Stimulated activated naive CD8-positive, alpha-beta T cell treated with anti-CD3 and anti-CD28 coated beads, Interleukin-15, Interleukin-2, amounts not matched to agents 100 U/mL and 50 U/mL, for 24 hours (primary cell): ENCODE results near the gene TTC34.
"Not testable (repeated sequence)": the region's sequence is repeated elsewhere in the genome, so short reads cannot be mapped to it uniquely, and the experiment has no call there.

ENCODE experiments used
- ATAC-seq: fragments of 150-1000 bp; cut with Tn5 transposase; one replicate; pipeline ENCODE4 v1.10.0; 2021
- DNase-seq: peaks from one replicate; pipeline ENCODE4 v3.0.0; 2021

TTC34 gene

DNA sequence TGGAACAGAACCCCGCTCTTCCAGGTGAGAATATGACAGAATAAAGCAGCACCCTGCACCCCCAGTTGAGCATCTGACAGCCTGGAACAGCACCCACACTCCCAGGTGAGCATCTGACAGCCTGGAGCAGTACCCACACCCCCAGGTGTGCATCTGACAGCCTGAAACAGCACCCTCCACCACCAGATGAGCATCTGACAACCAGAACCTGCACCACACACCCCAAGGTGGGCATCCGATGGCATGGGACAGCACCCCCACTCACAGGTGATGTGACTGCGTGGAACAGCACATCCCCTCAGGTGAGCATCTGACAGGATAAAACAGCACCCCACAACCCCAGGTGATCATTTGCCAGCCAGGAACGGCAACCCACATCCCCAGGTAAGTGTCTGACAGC, 26.2 kb downstream of the TTC34 start:
- not testable (repeated sequence) for ATAC-seq, DNase-seq

DNA sequence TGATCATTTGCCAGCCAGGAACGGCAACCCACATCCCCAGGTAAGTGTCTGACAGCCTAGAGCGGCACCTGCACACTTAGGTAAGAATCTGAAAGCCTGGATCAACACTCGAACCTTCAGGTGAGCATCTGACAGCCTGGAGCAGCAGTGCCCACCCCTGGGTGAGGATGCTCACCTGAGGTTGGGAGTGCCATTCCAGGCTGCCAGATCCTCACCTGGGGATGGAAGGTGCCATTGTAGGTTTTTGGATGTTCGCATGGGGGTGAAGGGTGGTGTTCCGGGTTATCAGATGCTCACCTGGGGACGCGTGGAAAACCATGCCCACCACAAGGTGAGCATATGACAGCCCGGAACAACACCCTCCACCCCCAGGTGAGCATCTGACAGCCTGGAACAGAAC, 33.4 kb downstream of the TTC34 start:
- DNase-seq, ATAC-seq: not testable (repeated sequence)

DNA sequence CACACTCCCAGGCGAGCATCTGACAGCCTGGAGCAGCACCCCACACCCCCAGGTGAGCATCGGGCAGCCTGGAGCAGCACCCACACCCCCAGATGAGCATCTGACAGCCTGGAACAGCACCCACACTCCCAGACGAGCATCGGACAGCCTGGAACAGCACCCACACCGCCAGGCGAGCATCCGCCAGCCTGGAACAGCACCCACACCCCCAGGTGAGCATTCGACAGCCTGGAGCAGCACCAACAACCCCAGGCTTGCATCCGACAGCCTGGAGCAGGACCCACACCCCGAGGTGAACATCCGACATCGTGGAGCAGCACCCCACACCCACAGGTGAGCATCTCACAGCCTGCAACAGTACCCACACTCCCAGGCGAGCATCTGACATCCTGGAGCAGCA, 42.1 kb downstream of the TTC34 start:
- DNase-seq, ATAC-seq: not testable (repeated sequence)

DNA sequence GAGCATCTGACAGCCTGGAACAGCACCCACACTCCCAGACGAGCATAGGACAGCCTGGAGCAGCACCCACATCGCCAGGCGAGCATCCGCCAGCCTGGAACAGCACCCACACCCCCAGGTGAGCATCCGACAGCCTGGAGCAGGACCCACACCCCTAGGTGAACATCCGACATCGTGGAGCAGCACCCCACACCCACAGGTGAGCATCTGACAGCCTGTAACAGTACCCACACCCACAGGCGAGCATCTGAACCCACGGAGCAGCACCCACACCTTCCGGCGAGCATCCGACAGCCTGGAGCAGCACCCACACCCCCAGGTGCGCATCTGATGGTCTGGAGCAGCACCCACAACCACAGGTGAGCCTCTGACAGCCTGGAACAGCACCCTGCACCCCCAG, 44.0 kb downstream of the TTC34 start:
- ATAC-seq, DNase-seq: not testable (repeated sequence)

DNA sequence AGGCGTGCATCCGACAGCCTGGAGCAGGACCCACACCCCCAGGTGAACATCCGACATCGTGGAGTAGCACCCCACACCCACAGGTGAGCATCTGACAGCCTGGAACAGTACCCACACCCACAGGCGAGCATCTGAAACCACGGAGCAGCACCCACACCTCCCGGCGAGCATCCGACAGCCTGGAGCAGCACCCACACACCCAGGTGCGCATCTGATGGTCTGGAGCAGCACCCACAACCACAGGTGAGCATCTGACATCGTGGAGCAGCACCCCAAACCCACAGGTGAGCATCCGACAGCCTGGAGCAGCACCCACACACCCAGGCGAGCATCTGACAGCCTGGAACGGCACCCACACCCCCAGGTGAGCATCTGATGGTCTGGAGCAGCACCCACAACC, 46.1 kb downstream of the TTC34 start:
- not testable (repeated sequence) for DNase-seq, ATAC-seq

DNA sequence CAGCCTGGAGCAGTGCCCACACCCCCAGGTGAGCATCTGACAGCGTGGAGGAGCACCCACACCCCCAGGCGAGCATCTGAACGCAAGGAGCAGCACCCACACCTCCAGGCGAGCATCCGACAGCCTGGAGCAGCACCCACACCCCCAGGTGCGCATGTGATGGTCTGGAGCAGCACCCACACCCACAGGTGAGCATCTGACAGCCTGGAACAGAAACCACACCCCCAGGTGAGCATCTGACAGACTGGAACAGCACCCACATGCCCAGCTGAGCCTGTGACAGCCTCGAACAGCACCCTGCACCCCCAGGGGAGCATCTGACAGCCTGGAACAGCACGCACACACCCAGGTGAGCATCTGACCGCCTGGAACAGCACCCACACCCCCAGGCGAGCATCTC, 46.9 kb downstream of the TTC34 start:
- not testable (repeated sequence) for ATAC-seq, DNase-seq

DNA sequence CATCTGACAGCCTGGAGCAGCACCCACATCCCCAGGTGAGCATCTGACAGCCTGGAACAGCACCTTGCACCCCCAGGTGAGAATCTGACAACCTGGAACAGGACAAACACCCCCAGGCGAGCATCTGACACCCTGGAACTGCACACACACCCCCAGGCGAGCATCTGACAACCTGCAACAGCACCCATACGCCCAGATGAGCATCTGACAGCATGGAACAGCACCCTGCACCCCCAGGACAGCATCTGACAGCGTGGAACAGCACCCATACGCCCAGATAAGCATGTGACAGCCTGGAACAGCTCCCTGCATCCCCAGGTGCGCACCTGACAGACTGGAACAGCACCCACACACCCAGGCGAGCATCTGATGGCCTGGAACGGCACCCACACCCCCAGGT, 49.0 kb downstream of the TTC34 start:
- not testable (repeated sequence) for DNase-seq, ATAC-seq

DNA sequence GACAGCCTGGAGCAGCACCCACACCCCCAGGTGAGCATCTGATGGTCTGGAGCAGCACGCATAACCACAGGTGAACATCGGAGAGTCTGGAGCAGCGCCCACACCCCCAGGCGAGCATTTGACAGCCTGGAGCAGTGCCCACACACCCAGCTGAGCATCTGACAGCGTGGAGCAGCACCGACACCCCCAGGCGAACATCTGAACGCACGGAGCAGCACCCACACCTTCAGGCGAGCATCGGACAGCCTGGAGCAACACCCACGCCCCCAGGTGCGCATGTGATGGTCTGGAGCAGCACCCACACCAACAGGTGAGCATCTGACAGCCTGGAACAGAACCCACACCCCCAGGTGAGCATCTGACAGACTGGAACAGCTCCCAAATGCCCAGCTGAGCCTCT, 49.6 kb downstream of the TTC34 start:
- DNase-seq, ATAC-seq: not testable (repeated sequence)

DNA sequence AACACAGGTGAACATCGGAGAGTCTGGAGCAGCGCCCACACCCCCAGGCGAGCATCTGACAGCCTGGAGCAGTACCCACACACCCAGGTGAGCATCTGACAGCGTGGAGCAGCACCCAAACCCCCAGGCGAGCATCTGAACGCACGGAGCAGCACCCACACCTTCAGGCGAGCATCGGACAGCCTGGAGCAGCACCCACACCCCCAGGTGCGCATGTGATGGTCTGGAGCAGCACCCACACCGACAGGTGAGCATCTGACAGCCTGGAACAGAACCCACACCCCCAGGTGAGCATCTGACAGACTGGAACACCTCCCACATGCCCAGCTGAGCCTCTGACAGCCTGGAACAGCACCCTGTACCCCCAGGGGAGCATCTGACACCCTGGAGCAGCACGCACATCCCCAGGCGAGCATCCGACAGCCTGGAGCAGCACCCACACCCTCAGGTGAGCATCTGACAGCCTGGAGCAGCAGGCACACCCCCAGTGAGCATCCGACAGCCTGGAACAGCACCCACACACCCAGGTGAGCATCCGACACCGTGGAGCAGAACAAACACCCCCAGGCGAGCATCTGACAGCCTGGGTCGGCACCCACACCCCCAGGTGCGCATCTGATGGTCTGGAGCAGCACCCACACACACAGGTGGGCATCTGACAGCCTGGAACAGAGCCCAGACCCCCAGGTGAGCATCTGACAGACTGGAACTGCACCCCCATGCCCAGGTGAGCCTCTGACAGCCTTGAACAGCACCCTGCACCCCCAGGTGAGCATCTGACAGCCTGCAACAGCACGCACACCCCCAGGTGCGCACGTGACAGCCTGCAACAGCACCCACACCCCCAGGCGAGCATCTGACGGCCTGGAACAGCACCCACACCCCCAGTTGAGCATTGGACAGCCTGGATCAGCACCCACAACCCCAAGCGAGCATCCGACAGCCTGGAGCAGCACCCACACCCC, 50.4 kb downstream of the TTC34 start:
- not testable (repeated sequence) for DNase-seq, ATAC-seq

DNA sequence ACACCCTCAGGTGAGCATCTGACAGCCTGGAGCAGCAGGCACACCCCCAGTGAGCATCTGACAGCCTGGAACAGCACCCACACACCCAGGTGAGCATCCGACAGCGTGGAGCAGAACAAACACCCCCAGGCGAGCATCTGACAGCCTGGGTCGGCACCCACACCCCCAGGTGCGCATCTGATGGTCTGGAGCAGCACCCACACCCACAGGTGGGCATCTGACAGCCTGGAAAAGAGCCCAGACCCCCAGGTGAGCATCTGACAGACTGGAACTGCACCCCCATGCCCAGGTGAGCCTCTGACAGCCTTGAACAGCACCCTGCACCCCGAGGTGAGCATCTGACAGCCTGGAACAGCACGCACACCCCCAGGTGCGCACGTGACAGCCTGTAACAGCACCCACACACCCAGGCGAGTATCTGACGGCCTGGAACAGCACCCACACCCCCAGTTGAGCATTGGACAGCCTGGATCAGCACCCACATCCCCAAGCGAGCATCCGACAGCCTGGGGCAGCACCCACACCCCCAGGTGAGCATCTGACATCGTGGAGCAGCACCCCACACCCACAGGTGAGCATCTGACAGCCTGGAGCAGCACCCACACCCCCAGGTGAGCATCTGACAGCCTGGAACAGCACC, 51.3 kb downstream of the TTC34 start:
- not testable (repeated sequence) for ATAC-seq, DNase-seq

DNA sequence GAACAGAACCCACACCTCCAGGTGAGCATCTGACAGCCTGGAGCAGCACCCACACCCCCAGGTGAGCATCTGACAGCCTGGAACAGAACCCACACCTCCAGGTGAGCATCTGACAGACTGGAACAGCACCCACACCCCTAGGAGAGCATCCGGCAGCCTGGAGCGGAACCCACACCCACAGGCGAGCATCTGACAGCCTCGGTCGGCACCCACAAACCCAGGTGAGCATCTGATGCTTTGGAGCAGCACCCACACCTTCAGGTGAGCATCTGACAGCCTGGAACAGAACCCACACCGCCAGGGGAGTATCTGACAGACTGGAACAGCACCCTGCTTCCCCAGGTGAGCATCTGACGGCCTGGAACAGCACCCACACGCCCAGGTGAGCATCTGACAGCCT, 52.9 kb downstream of the TTC34 start:
- ATAC-seq, DNase-seq: not testable (repeated sequence)

DNA sequence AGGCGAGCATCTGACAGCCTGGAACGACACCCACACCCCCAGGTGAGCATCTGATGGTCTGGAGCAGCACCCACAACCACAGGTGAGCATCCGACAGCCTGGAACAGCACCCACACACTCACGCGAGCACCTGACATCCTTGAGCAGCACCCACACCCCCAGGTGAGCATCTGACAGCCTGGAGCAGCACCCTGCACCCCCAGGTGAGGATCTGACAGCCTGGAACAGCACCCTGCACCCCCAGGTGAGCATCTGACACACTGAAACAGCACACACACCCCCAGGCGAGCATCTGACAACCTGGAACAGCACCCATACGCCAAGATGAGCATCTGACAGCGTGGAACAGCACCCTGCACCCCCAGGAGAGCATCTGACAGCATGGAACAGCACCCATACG, 106.7 kb downstream of the TTC34 start:
- ATAC-seq, DNase-seq: not testable (repeated sequence)

DNA sequence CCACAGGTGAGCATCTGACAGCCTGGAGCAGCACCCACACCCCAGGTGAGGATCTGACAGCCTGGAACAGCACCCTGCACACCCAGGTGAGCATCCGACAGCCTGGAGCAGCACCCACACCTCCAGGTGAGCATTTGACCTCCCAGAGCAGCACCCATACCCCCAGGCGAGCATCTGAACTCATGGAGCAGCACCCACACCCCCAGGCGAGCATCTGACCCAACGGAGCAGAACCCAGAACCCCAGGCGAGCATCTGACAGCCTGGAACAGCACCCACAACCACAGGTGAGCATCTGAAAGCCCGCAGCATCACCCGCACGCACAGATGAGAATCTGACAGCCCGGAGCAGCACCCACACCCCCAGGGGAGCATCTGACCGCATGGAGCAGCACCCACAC, 111.3 kb downstream of the TTC34 start:
- not testable (repeated sequence) for DNase-seq, ATAC-seq

DNA sequence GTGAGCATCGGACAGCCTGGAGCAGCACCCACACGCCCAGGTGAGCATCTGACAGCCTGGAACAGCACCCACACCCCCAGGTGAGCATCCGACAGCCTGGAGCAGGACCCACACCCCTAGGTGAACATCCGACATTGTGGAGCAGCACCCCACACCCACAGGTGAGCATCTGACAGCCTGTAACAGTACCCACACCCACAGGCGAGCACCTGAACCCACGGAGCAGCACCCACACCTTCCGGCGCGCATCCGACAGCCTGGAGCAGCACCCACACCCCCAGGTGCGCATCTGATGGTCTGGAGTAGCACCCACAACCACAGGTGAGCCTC, 113.2 kb downstream of the TTC34 start:
- ATAC-seq: not testable (repeated sequence)

DNA sequence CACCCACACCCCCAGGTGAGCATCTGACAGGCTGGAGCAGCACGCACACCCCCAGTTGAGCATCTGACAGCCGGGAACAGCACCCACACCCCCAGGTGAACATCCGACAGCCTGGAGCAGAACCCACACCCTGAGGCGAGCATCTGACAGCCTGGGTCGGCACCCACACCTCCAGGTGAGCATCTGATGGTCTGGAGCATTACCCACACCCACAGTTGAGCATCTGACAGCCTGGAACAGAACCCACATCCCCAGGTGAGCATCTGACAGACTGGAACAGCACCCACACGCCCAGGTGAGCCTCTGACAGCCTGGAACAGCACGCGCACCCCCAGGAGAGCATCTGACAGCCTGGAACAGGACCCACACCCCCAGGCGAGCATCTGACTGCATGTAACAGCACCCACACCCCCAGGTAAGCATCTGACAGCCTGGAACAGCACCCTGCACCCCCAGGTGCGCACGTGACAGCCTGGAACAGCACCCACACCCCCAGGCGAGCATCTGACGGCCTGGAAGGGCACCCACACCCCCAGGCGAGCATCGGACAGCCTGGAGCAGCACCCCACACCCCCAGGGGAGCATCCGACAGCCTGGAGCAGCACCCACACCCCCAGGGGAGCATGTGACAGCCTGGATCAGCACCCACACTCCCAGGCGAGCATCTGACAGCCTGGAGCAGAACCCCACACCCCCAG, 113.7 kb downstream of the TTC34 start:
- not testable (repeated sequence) for ATAC-seq, DNase-seq

More for the DNA sequence above, 113.2 kb downstream of the TTC34 start:
- not testable (repeated sequence) for DNase-seq

DNA sequence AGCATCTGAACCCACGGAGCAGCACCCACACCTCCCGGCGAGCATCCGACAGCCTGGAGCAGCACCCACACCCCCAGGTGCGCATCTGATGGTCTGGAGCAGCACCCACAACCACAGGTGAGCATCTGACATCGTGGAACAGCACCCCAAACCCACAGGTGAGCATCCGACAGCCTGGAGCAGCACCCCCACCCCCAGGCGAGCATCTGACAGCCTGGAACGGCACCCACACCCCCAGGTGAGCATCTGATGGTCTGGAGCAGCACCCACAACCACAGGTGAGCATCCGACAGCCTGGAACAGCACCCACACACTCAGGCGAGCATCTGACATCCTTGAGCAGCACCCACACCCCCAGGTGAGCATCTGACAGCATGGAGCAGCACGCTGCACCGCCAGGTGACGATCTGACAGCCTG, 114.3 kb downstream of the TTC34 start:
- not testable (repeated sequence) for DNase-seq, ATAC-seq

DNA sequence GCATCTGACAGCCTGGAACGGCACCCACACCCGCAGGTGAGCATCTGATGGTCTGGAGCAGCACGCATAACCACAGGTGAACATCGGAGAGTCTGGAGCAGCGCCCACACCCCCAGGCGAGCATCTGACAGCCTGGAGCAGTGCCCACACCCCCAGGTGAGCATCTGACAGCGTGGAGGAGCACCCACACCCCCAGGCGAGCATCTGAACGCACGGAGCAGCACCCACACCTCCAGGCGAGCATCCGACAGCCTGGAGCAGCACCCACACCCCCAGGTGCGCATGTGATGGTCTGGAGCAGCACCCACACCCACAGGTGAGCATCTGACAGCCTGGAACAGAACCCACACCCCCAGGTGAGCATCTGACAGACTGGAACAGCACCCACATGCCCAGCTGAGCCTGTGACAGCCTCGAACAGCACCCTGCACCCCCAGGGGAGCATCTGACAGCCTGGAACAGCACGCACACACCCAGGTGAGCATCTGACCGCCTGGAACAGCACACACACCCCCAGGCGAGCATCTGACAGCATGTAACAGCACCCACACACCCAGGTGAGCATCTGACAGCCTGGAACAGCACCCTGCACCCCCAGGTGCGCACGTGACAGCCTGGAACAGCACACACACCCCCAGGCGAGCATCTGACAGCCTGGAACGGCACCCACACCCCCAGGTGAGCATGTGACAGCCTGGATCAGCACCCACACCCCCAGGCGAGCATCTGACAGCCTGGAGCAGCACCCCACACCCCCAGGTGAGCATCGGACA, 115.2 kb downstream of the TTC34 start:
- DNase-seq, ATAC-seq: not testable (repeated sequence)

DNA sequence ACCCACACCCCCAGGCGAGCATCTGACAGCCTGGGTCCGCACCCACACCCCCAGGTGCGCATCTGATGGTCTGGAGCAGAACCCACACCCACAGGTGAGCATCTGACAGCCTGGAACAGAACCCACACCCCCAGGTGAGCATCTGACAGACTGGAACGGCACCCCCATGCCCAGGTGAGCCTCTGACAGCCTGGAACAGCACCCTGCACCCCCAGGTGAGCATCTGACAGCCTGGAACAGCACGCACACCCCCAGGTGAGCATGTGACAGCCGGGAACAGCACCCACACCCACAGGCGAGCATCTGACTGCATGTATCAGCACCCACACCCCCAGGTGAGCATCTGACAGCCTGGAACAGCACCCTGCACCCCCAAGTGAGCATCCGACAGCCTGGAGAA, 115.8 kb downstream of the TTC34 start:
- not testable (repeated sequence) for DNase-seq, ATAC-seq

DNA sequence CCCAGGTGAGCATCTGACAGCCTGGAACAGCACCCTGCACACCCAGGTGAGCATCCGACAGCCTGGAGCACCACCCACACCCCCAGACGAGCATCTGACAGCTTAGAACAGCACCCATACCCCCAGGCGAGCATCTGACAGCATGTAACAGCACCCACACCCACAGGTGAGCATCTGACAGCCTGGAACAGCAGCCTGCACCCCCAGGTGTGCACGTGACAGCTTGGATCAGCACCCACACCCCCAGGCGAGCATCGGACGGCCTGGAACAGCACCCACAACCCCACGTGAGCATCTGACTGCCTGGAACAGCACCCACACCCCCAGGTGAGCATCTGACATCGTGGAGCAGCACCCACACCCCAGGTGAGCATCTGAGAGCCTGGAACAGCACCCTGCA, 116.6 kb downstream of the TTC34 start:
- not testable (repeated sequence) for ATAC-seq

DNA sequence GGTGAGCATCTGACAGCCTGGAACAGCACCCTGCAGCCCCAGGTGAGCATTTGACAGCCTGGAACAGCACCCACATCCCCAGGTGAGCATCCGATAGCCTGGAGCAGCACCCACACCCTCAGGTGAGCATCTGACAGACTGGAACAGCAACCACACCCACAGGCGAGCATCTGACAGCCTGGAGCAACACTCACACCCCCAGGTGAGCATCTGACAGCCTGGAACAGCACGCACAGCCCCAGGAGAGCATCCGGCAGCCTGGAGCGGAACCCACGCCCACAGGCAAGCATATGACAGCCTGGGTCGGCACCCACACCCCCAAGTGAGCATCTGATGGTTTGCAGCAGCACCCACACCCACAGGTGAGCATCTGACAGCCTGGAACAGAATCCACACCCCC, 117.5 kb downstream of the TTC34 start:
- DNase-seq: peak; percentile 6

More for the DNA sequence above, 116.6 kb downstream of the TTC34 start:
- not testable (repeated sequence) for DNase-seq

DNA sequence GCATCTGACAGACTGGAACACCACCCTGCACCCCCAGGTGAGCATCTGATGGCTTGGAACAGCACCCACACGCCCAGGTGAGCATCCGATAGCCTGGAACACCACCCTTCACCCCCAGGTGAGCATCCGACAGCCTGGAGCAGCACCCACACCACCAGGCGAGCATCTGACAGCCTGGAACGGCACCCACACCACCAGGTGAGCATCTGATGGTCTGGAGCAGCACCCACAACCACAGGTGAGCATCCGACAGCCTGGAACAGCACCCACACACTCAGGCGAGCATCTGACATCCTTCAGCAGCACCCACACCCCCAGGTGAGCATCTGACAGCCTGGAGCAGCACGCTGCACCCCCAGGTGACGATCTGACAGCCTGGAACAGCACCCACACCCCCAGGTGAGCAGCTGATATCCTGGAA, 118.2 kb downstream of the TTC34 start:
- DNase-seq, ATAC-seq: not testable (repeated sequence)

More for the DNA sequence above, 117.5 kb downstream of the TTC34 start:
- not testable (repeated sequence) for ATAC-seq
